A673 (cell line): ENCODE measurements around the gene ZSCAN21. TPM values are rescaled to one million over a fixed set of nuclear protein-coding genes. Genes with fewer than 3 reads are reported as not detected.

Experiments used
- BruUV-seq: library from RNA; stranded (reverse); fragments of 400-500 nt; replicated peaks from 2 replicates; lab custom pipeline; 2021; lab: Mats Ljungman, UMichigan
- CTCF ChIA-PET: fragments of 300-600 bp; sonication (Branson Sonifier 250); formaldehyde crosslinking; loops from one replicate; lab custom pipeline; 2022; ENCODE audit warnings: antibody characterized with exemption; lab: Charles Lee
- POLR2A ChIA-PET: fragments of 300-600 bp; sonication (Branson Sonifier 250); formaldehyde crosslinking; loops from one replicate; lab custom pipeline; 2022; ENCODE audit warnings: antibody characterized with exemption; ENCODE audit not compliant: low non-redundant PET; lab: Charles Lee
- DNase-seq: peaks from one replicate; pipeline ENCODE4 v3.0.0-alpha.2; 2015; ENCODE audit warnings: low spot score
- H3K27ac ChIP-seq: fragments of 200-600 bp; sonication (generic); 2 replicates; pipeline ENCODE4 v1.5.1; 2016; ENCODE audit warnings: mixed run types, low read depth, mild to moderate bottlenecking, mixed read lengths, antibody characterized with exemption, low read length; ENCODE audit not compliant: poor library complexity, severe bottlenecking
- H3K27me3 ChIP-seq: fragments of 200-600 bp; sonication (generic); replicated peaks from 2 replicates; pipeline ENCODE4 v1.6.1; 2017; ENCODE audit warnings: mixed run types, low read depth, mild to moderate bottlenecking, mixed read lengths, antibody characterized with exemption, low read length; ENCODE audit not compliant: insufficient read depth, poor library complexity
- H3K36me3 ChIP-seq: fragments of 200-600 bp; sonication (generic); 2 replicates; pipeline ENCODE4 v1.6.1; 2016; ENCODE audit warnings: mixed run types, mild to moderate bottlenecking, mixed read lengths, antibody characterized with exemption, low read length; ENCODE audit not compliant: insufficient read depth, poor library complexity, severe bottlenecking
- H3K4me1 ChIP-seq: fragments of 200-600 bp; sonication (generic); 2 replicates; pipeline ENCODE4 v1.6.1; 2017; ENCODE audit warnings: mixed run types, mild to moderate bottlenecking, mixed read lengths, antibody characterized with exemption, low read length; ENCODE audit not compliant: insufficient read depth, poor library complexity, severe bottlenecking
- H3K4me3 ChIP-seq: fragments of 200-600 bp; sonication (generic); 2 replicates; pipeline ENCODE4 v1.5.1; 2016; ENCODE audit warnings: low read depth, mixed run types, mild to moderate bottlenecking, mixed read lengths, low read length; ENCODE audit not compliant: poor library complexity, severe bottlenecking
- H3K9me3 ChIP-seq: fragments of 200-600 bp; sonication (generic); 2 replicates; pipeline ENCODE4 v1.6.1; 2016; ENCODE audit warnings: mixed run types, low read depth, mild to moderate bottlenecking, mixed read lengths, antibody characterized with exemption, low read length; ENCODE audit not compliant: poor library complexity, severe bottlenecking
- EZH2 ChIP-seq: fragments of 200-600 bp; sonication (generic); IDR thresholded peaks from 2 replicates; pipeline ENCODE4 v1.6.1; 2017; ENCODE audit warnings: borderline replicate concordance, low read depth, mild to moderate bottlenecking, mixed read lengths, antibody characterized with exemption, low read length; ENCODE audit not compliant: poor library complexity, severe bottlenecking
- intact Hi-C: fragments of 100-400 bp; cut with micrococcal nuclease; formaldehyde crosslinking; loops from one replicate; pipeline ENCODE4 v1.10.0; 2022; ENCODE audit not compliant: unreplicated experiment
- total RNA-seq: library from RNA; stranded (reverse); gene quantifications from 2 replicates; pipeline ENCODE4 v1.2.3, GENCODE V29; 2021
- TF ChIP-seq, protein P1 (sequence below): fragments of 300-800, 200-600 bp; sonication (generic); conservative IDR thresholded peaks from 2 replicates; pipeline ENCODE4 v1.5.1; 2017; ENCODE audit warnings: low read depth, mild to moderate bottlenecking, antibody characterized with exemption, low read length, moderate library complexity, mixed read lengths

Gene ZSCAN21
- total RNA-seq, 1 experiment from 2014 or later = 17.2 TPM

DNA sequence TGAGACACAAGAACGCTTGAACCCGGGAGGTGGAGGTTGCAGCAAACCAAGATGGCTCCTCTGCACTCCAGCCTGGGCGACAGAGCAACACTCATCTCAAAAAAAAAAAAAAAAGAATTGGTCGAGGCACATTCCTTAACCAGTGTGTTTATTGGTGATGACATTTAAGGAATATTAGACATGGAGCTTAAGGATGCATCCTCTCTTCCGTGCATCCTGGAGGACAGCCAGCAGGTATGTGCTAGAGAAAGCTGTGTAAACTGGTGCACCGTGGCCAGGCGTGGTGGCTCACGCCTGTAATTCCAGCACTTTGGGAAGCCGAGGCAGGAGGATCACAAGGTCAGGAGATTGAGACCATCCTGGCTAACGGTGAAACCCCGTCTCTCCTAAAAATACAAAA, 22.4 kb upstream of the ZSCAN21 start:
- ChIA-PET POLR2A (no interaction called here), CTCF (interaction anchor here (0.6 to 0.7 kb wide), 2 partner anchors 33 to 68 kb away, joined by 3 to 5 read pairs; no protein-coding TSS in a partner anchor)
- peaks cover 69% of the 10 kb centered on the region for H3K36me3 ChIP-seq

DNA sequence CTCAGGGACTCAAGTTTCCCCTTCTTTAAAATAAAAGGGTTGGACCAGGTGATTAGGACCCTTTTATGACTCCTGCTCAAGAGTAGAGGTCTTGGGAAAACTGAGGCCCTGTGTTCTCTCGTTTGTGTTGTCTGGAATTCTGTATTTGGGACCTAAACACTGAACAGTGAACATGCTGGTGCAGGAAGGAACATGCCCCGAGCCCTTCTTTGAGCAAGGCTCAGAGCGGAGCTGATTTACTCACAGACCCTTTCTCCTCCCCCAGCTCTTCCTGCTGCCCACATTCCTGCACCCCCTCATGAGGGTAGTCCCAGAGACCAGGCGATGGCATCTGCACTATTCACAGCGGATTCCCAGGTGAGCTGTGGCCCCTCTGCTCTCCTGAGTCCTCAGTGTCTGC, 20.0 kb upstream of the ZSCAN21 start:
- no TSS peak for BruUV-seq

More for the DNA sequence above, 22.4 kb upstream of the ZSCAN21 start:
- Histone ChIP-seq H3K27me3 (no peaks in the 10 kb centered on the region), H3K9me3 (no peaks in the 10 kb centered on the region), H3K4me3 (no peak overlapping the region), H3K4me1 (no peaks in the 10 kb centered on the region), H3K27ac (no peak overlapping the region)
- no TSS peak for BruUV-seq
- intact Hi-C loops = no loop called here
- TF ChIP-seq EZH2 = no peak
- TF ChIP-seq, protein P1, sequence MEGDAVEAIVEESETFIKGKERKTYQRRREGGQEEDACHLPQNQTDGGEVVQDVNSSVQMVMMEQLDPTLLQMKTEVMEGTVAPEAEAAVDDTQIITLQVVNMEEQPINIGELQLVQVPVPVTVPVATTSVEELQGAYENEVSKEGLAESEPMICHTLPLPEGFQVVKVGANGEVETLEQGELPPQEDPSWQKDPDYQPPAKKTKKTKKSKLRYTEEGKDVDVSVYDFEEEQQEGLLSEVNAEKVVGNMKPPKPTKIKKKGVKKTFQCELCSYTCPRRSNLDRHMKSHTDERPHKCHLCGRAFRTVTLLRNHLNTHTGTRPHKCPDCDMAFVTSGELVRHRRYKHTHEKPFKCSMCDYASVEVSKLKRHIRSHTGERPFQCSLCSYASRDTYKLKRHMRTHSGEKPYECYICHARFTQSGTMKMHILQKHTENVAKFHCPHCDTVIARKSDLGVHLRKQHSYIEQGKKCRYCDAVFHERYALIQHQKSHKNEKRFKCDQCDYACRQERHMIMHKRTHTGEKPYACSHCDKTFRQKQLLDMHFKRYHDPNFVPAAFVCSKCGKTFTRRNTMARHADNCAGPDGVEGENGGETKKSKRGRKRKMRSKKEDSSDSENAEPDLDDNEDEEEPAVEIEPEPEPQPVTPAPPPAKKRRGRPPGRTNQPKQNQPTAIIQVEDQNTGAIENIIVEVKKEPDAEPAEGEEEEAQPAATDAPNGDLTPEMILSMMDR = no peak
- no peak for DNase-seq

GRCh38 chr7:100033526-100033925, 16.0 kb upstream of the ZSCAN21 start:
- ChIA-PET CTCF (interaction anchor here (0.6 kb wide), 1 partner anchor 65 kb away, joined by 5 read pairs; no protein-coding TSS in a partner anchor), POLR2A (no interaction called here)
- H3K4me1 ChIP-seq = no peaks in the 10 kb centered on the region
- H3K27ac ChIP-seq = no peak overlapping the region
- TF ChIP-seq, protein P1 = no peak
- TF ChIP-seq EZH2 = no peak
- no peaks in the 10 kb centered on the region for H3K9me3 ChIP-seq
- H3K4me3 ChIP-seq = no peak overlapping the region
- H3K36me3 ChIP-seq = peaks cover 62% of the 10 kb centered on the region
- DNase-seq = no peak
- intact Hi-C loops = no loop called here
- no peaks in the 10 kb centered on the region for H3K27me3 ChIP-seq
- no TSS peak for BruUV-seq

More for the DNA sequence above, 20.0 kb upstream of the ZSCAN21 start:
- TF ChIP-seq EZH2 = no peak
- TF ChIP-seq, protein P1 = no peak
- Histone ChIP-seq H3K9me3 (no peaks in the 10 kb centered on the region), H3K27me3 (no peaks in the 10 kb centered on the region), H3K27ac (no peak overlapping the region), H3K4me3 (no peak overlapping the region), H3K4me1 (no peaks in the 10 kb centered on the region), H3K36me3 (peaks cover 69% of the 10 kb centered on the region)
- no peak for DNase-seq
- ChIA-PET POLR2A (interaction anchor here (0.6 to 0.7 kb wide), 2 partner anchors 15 to 63 kb away, joined by 3 to 4 read pairs; no protein-coding TSS in a partner anchor), CTCF (interaction anchor here (0.6 kb wide), 1 partner anchor 761 kb away, joined by 6 read pairs; no protein-coding TSS in a partner anchor)
- intact Hi-C loops = no loop called here
